H9 (cell line): Measurements from ENCODE around the gene CAMTA1. TPM values are rescaled to one million over a fixed set of nuclear protein-coding genes. Genes with fewer than 3 reads are reported as not detected.

Experiments used
- DNase-seq: peaks from one replicate; pipeline ENCODE4 v3.0.0-alpha.2; 2017
- H2AFZ ChIP-seq: one replicate; pipeline ENCODE4 v1.6.1; 2013; ENCODE audit warnings: mild to moderate bottlenecking, low read length, control low read depth, moderate library complexity
- H2AK5ac ChIP-seq: 2 replicates; pipeline ENCODE4 v1.6.1; 2013; ENCODE audit warnings: low read length, control low read depth, mixed read lengths; ENCODE audit not compliant: insufficient read length
- H2BK120ac ChIP-seq: one replicate; pipeline ENCODE4 v1.6.1; 2013; ENCODE audit warnings: low read depth, mild to moderate bottlenecking, low read length, control low read depth, inconsistent platforms; ENCODE audit not compliant: poor library complexity, severe bottlenecking
- H2BK12ac ChIP-seq: 2 replicates; pipeline ENCODE4 v1.6.1; 2013; ENCODE audit warnings: low read length, control low read depth, mixed read lengths, low read depth; ENCODE audit not compliant: insufficient read length
- H2BK15ac ChIP-seq: 2 replicates; pipeline ENCODE4 v1.6.1; 2013; ENCODE audit warnings: low read depth, low read length, control low read depth
- H2BK20ac ChIP-seq: one replicate; pipeline ENCODE4 v1.6.1; 2013; ENCODE audit warnings: low read depth, mild to moderate bottlenecking, low read length, control low read depth, inconsistent platforms; ENCODE audit not compliant: poor library complexity, severe bottlenecking
- H2BK5ac ChIP-seq: 2 replicates; pipeline ENCODE4 v1.6.1; 2013; ENCODE audit warnings: low read length, control low read depth, mixed read lengths; ENCODE audit not compliant: insufficient read length
- H3K14ac ChIP-seq: 2 replicates; pipeline ENCODE4 v1.6.1; 2013; ENCODE audit warnings: low read length, control low read depth; ENCODE audit not compliant: insufficient read depth
- H3K18ac ChIP-seq: 2 replicates; pipeline ENCODE4 v1.6.1; 2013; ENCODE audit warnings: low read depth, mild to moderate bottlenecking, mixed read lengths, low read length, control low read depth; ENCODE audit not compliant: insufficient read length
- H3K23ac ChIP-seq: 2 replicates; pipeline ENCODE4 v1.6.1; 2013; ENCODE audit warnings: low read length, control low read depth, mixed read lengths, low read depth; ENCODE audit not compliant: insufficient read length
- H3K23me2 ChIP-seq: 2 replicates; pipeline ENCODE4 v1.6.1; 2013; ENCODE audit warnings: low read depth, mild to moderate bottlenecking, mixed read lengths, low read length, control low read depth; ENCODE audit not compliant: insufficient read length, poor library complexity, severe bottlenecking
- H3K27ac ChIP-seq: 2 replicates; pipeline ENCODE4 v1.5.1; 2013; ENCODE audit warnings: low read length, control low read depth, mixed read lengths, low read depth; ENCODE audit not compliant: insufficient read length
- H3K27me3 ChIP-seq: 2 replicates; pipeline ENCODE4 v1.6.1; 2013; ENCODE audit warnings: low read length, control low read depth, inconsistent platforms; ENCODE audit not compliant: insufficient read depth
- H3K4ac ChIP-seq: 2 replicates; pipeline ENCODE4 v1.6.1; 2013; ENCODE audit warnings: low read depth, mild to moderate bottlenecking, control low read depth, inconsistent platforms, low read length, moderate library complexity
- H3K4me1 ChIP-seq: 2 replicates; pipeline ENCODE4 v1.6.1; 2013; ENCODE audit warnings: low read length, control low read depth, inconsistent platforms; ENCODE audit not compliant: insufficient read depth
- H3K4me2 ChIP-seq: 2 replicates; pipeline ENCODE4 v1.6.1; 2013; ENCODE audit warnings: low read length, control low read depth, mixed read lengths; ENCODE audit not compliant: insufficient read length, insufficient read depth
- H3K56ac ChIP-seq: 2 replicates; pipeline ENCODE4 v1.6.1; 2013; ENCODE audit warnings: low read depth, mild to moderate bottlenecking, mixed read lengths, low read length, control low read depth; ENCODE audit not compliant: insufficient read length
- H3K79me1 ChIP-seq: 2 replicates; pipeline ENCODE4 v1.6.1; 2013; ENCODE audit warnings: low read depth, mild to moderate bottlenecking, moderate library complexity, low read length, control low read depth, inconsistent platforms; ENCODE audit not compliant: insufficient read depth, poor library complexity, severe bottlenecking
- H3K79me2 ChIP-seq: 2 replicates; pipeline ENCODE4 v1.6.1; 2013; ENCODE audit warnings: low read length, control low read depth, inconsistent platforms; ENCODE audit not compliant: insufficient read depth
- H3K9ac ChIP-seq: 2 replicates; pipeline ENCODE4 v1.6.1; 2013; ENCODE audit warnings: low read length, control low read depth, mixed read lengths; ENCODE audit not compliant: insufficient read length; ENCODE audit errors: extremely low read depth
- H3K9me3 ChIP-seq: one replicate; pipeline ENCODE4 v1.6.1; 2013; ENCODE audit warnings: low read depth, low read length, inconsistent platforms; ENCODE audit not compliant: control insufficient read depth
- H3T11ph ChIP-seq: one replicate; pipeline ENCODE4 v1.6.1; 2013; ENCODE audit warnings: mild to moderate bottlenecking, low read length, control low read depth, inconsistent platforms
- H4K20me1 ChIP-seq: one replicate; pipeline ENCODE4 v1.6.1; 2013; ENCODE audit not compliant: control insufficient read depth, insufficient read length, insufficient read depth
- H4K5ac ChIP-seq: 2 replicates; pipeline ENCODE4 v1.6.1; 2013; ENCODE audit warnings: low read depth, mild to moderate bottlenecking, mixed read lengths, low read length, control low read depth; ENCODE audit not compliant: insufficient read length
- H4K8ac ChIP-seq: replicated peaks from 2 replicates; pipeline ENCODE4 v1.6.1; 2013; ENCODE audit warnings: low read length, control low read depth, mixed read lengths, low read depth; ENCODE audit not compliant: insufficient read length
- H4K91ac ChIP-seq: 2 replicates; pipeline ENCODE4 v1.6.1; 2013; ENCODE audit warnings: low read depth, mild to moderate bottlenecking, moderate library complexity, mixed read lengths, low read length, control low read depth; ENCODE audit not compliant: insufficient read length
- H3K27ac Mint-ChIP-seq, 3 experiments: 2 replicates in 2 of 3; 3 replicates in 1 of 3; pipeline ENCODE4 v1.8.0; 2020 to 2021; ENCODE audit warnings: mixed read lengths in 3 of 3, mild to moderate bottlenecking in 1 of 3, moderate library complexity in 1 of 3
- H3K27me3 Mint-ChIP-seq: 2 replicates; pipeline ENCODE4 v1.8.0; 2021; ENCODE audit warnings: low read depth, mild to moderate bottlenecking, moderate library complexity, mixed read lengths
- H3K36me3 Mint-ChIP-seq, 3 experiments: 2 replicates in 2 of 3; 3 replicates in 1 of 3; pipeline ENCODE4 v1.8.0; 2020 to 2021; ENCODE audit warnings: low read depth in 3 of 3, mixed read lengths in 3 of 3; ENCODE audit not compliant: insufficient read depth in 1 of 3
- H3K4me1 Mint-ChIP-seq, 2 experiments: 2 replicates each; pipeline ENCODE4 v1.8.0; 2020; ENCODE audit warnings: mixed read lengths in 2 of 2
- H3K4me3 Mint-ChIP-seq, 2 experiments: 2 replicates in 1 of 2; 3 replicates in 1 of 2; pipeline ENCODE4 v1.8.0; 2020 to 2021; ENCODE audit warnings: mild to moderate bottlenecking in 2 of 2, mixed read lengths in 2 of 2, moderate library complexity in 1 of 2
- H3K9me3 Mint-ChIP-seq, 2 experiments: 2 replicates in 1 of 2; 3 replicates in 1 of 2; pipeline ENCODE4 v1.8.0; 2020; ENCODE audit warnings: mild to moderate bottlenecking in 2 of 2, mixed read lengths in 2 of 2, moderate library complexity in 1 of 2
- CTCF ChIP-seq: fragments of 200-600 bp; sonication (generic); conservative IDR thresholded peaks from 3 replicates; pipeline ENCODE4 v1.8.0; 2021; ENCODE audit warnings: antibody characterized with exemption, mild to moderate bottlenecking
- WGBS: extraction: QIAGEN DNeasy Blood & Tissue Kit; methylation state at CpG from one replicate; pipeline ENCODE4 v1.1.7; 2013; ENCODE audit warnings: missing lambda C conversion rate, low lambda C conversion rate, mixed read lengths; ENCODE audit not compliant: insufficient read length; ENCODE audit errors: extremely low coverage; 5-methylcytosine and 5-hydroxymethylcytosine counted together
- total RNA-seq: library from RNA; stranded (reverse); gene quantifications from 2 replicates; pipeline ENCODE4 v1.2.1, GENCODE V29; 2021

Gene CAMTA1
- total RNA-seq, 1 experiment from 2014 or later = 115 TPM

- Mint-ChIP-seq H3K4me1 (peaks cover 7 to 10% of the 10 kb centered on the region in 2 experiments), H3K27me3 (peaks cover under 1% of the 10 kb centered on the region; the same call in 1 of the 2 replicates), H3K27ac (0 out of 7 replicates have a peak overlapping the region, but pooled peaks of 1 of the 3 experiments have one; percentile 24), H3K9me3 (no peaks in the 10 kb centered on the region), H3K4me3 (no peak overlapping the region), H3K36me3 (no peaks in the 10 kb centered on the region)
- H3K9ac ChIP-seq = no peak overlapping the region
- no peaks in the 10 kb centered on the region for H3K79me1 ChIP-seq
- H3K23ac ChIP-seq = no peak overlapping the region
- no peak for DNase-seq
- no CpG with 5 or more reads among the region's 13 CpGs for WGBS
- no peaks in the 10 kb centered on the region for H3K23me2 ChIP-seq
- H4K8ac ChIP-seq = no peak overlapping the region
- H4K20me1 ChIP-seq = peaks cover 2% of the 10 kb centered on the region
- H2AK5ac ChIP-seq = no peak overlapping the region
- H4K91ac ChIP-seq = no peak overlapping the region
- no peaks in the 10 kb centered on the region for H3K9me3 ChIP-seq
- TF ChIP-seq CTCF = no peak
- no peak overlapping the region for H2BK12ac ChIP-seq
- no peak overlapping the region for H3K56ac ChIP-seq
- H3K14ac ChIP-seq = no peak overlapping the region
- H2AFZ ChIP-seq = no peak overlapping the region
- no peaks in the 10 kb centered on the region for H3K27me3 ChIP-seq
- H2BK20ac ChIP-seq = no peak overlapping the region
- H3K79me2 ChIP-seq = no peaks in the 10 kb centered on the region
- no peak overlapping the region for H2BK15ac ChIP-seq
- no peak overlapping the region for H3T11ph ChIP-seq
- H3K27ac ChIP-seq = no peak overlapping the region
- H3K4me1 ChIP-seq = peaks cover 3% of the 10 kb centered on the region; the same call in 1 of the 2 replicates
- no peak overlapping the region for H3K4me2 ChIP-seq
- no peak overlapping the region for H3K4ac ChIP-seq
- H2BK120ac ChIP-seq = no peak overlapping the region
- H2BK5ac ChIP-seq = no peak overlapping the region
- H4K5ac ChIP-seq = no peak overlapping the region
- H3K18ac ChIP-seq = no peak overlapping the region
Observed at GRCh38 chr1:7483634-7484383, 698.6 kb downstream of the CAMTA1 start.
